HG02763 (cell line): ENCODE data around the gene SLC19A1.

Experiments used
- ATAC-seq: cut with Tn5 transposase; IDR thresholded peaks from one replicate; pipeline ENCODE4 v1.9.1; 2021; ENCODE audit warnings: mild to moderate bottlenecking, moderate library complexity; ENCODE audit not compliant: unreplicated experiment

SLC19A1 gene

GRCh38 chr21:45448810-45449657, 93.2 kb downstream of the SLC19A1 start:
- ATAC-seq: no peak

GRCh38 chr21:45448283-45448809, 93.9 kb downstream of the SLC19A1 start:
- ATAC-seq: no peak
